Smooth muscle cell (in vitro differentiated cells): ENCODE results near the gene TRAF3. TPM values are rescaled to one million over a fixed set of nuclear protein-coding genes. Genes with fewer than 3 reads are reported as not detected.

Experiments used
- DNase-seq: peaks from one replicate; lab custom pipeline; 2025; ENCODE audit not compliant: unreplicated experiment; lab: John Stamatoyannopoulos, UW
- H2AFZ ChIP-seq: fragments of 200-600 bp; sonication (generic); 2 replicates; pipeline ENCODE4 v1.6.0; 2016; ENCODE audit warnings: antibody characterized with exemption, low read depth, mild to moderate bottlenecking
- H3F3A ChIP-seq: fragments of 200-600 bp; sonication (generic); 2 replicates; pipeline ENCODE4 v1.6.0; 2017; ENCODE audit warnings: antibody characterized with exemption, low read depth
- H3K27ac ChIP-seq: fragments of 200-600 bp; sonication (generic); 2 replicates; pipeline ENCODE4 v1.5.1; 2016; ENCODE audit warnings: low read depth, mild to moderate bottlenecking
- H3K27me3 ChIP-seq: fragments of 200-600 bp; sonication (generic); 2 replicates; pipeline ENCODE4 v1.6.1; 2016; ENCODE audit warnings: low read depth, mild to moderate bottlenecking
- H3K36me3 ChIP-seq: fragments of 200-600 bp; sonication (generic); 2 replicates; pipeline ENCODE4 v1.5.1; 2016; ENCODE audit warnings: low read depth
- H3K4me1 ChIP-seq: fragments of 200-600 bp; sonication (generic); 2 replicates; pipeline ENCODE4 v1.5.1; 2016; ENCODE audit warnings: low read depth
- H3K4me2 ChIP-seq: fragments of 200-600 bp; sonication (generic); 2 replicates; pipeline ENCODE4 v1.6.0; 2016; ENCODE audit warnings: mild to moderate bottlenecking
- H3K4me3 ChIP-seq: fragments of 200-600 bp; sonication (generic); 2 replicates; pipeline ENCODE4 v1.5.1; 2016; ENCODE audit warnings: mild to moderate bottlenecking
- H3K79me2 ChIP-seq: fragments of 200-600 bp; sonication (generic); 2 replicates; pipeline ENCODE4 v1.6.0; 2016; ENCODE audit warnings: low read depth, mild to moderate bottlenecking
- H3K9ac ChIP-seq: fragments of 200-600 bp; sonication (generic); 2 replicates; pipeline ENCODE4 v1.6.0; 2016; ENCODE audit warnings: low read depth
- H3K9me3 ChIP-seq: fragments of 200-600 bp; sonication (generic); replicated peaks from 2 replicates; pipeline ENCODE4 v1.5.1; 2016; ENCODE audit warnings: low read depth
- H4K20me1 ChIP-seq: fragments of 200-600 bp; sonication (generic); 2 replicates; pipeline ENCODE4 v1.6.0; 2016; ENCODE audit warnings: low read depth
- WGBS: methylation state at CpG from one replicate; pipeline ENCODE4 v1.1.7; 2016; ENCODE audit warnings: low lambda C conversion rate; 5-methylcytosine and 5-hydroxymethylcytosine counted together
- polyA plus RNA-seq: library from polyadenylated mRNA; unstranded; fragments of >200 nt; fragmentation: Nextera tagmentation; extraction: Ambion mirVana; gene quantifications from 2 replicates; pipeline ENCODE4 v1.2.1, GENCODE V29; 2016
- total RNA-seq: library from RNA; depleted of rRNA; stranded (reverse); fragments of >200 nt; gene quantifications from 2 replicates; pipeline ENCODE4 v1.2.3, GENCODE V29; 2014
- TF ChIP-seq, protein P1 (sequence below): fragments of 200-600 bp; sonication (generic); IDR thresholded peaks from 2 replicates; pipeline ENCODE4 v1.5.1; 2017; ENCODE audit warnings: borderline replicate concordance, mild to moderate bottlenecking, antibody characterized with exemption; ENCODE audit not compliant: insufficient read depth, poor library complexity, severe bottlenecking

Gene TRAF3
- total and polyA plus RNA-seq, 2 experiments from 2014 or later: 9.4 to 24.6 TPM

DNA sequence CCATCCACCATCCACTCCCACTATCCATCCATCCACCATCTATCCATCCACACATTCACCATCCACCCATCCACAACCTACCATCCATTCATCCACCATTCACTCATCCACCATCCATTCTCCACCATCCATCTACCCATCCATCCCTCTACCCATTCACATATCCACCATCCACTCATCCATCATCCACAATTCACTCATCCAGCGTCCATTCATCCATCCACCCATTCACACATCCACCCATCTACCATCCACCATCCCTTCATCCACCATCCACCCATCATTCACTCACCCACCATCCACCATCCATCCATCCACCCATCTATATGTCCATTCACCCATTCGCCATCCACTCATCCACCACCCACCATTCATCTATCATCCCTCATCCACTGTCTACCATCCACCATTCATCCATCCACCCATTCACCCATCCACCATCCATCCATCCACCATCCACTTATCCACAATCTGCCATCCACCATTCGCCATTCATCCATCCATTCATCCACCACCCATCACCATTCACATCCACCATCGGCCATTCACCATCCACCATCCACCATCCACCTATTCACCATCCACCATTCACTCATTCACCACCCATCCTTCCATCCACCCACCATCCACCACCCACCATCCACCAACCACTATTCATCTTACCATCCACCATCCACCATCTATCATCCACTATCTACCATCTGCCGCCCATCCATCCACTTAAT, 143.2 kb downstream of the TRAF3 start:
- Histone ChIP-seq H3K79me2 (no peaks in the 10 kb centered on the region), H3F3A (no peaks in the 10 kb centered on the region), H3K4me1 (no peaks in the 10 kb centered on the region), H3K9ac (no peak overlapping the region), H3K36me3 (no peaks in the 10 kb centered on the region), H4K20me1 (no peaks in the 10 kb centered on the region), H3K4me3 (no peak overlapping the region), H3K4me2 (no peak overlapping the region), H3K27me3 (peaks cover 45% of the 10 kb centered on the region), H3K9me3 (no peaks in the 10 kb centered on the region), H2AFZ (no peak overlapping the region), H3K27ac (no peak overlapping the region)
- 91% methylated on average over 5 of the region's 5 CpGs for WGBS
- TF ChIP-seq, protein P1, sequence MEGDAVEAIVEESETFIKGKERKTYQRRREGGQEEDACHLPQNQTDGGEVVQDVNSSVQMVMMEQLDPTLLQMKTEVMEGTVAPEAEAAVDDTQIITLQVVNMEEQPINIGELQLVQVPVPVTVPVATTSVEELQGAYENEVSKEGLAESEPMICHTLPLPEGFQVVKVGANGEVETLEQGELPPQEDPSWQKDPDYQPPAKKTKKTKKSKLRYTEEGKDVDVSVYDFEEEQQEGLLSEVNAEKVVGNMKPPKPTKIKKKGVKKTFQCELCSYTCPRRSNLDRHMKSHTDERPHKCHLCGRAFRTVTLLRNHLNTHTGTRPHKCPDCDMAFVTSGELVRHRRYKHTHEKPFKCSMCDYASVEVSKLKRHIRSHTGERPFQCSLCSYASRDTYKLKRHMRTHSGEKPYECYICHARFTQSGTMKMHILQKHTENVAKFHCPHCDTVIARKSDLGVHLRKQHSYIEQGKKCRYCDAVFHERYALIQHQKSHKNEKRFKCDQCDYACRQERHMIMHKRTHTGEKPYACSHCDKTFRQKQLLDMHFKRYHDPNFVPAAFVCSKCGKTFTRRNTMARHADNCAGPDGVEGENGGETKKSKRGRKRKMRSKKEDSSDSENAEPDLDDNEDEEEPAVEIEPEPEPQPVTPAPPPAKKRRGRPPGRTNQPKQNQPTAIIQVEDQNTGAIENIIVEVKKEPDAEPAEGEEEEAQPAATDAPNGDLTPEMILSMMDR: no peak
- DNase-seq: no peak

GRCh38 chr14:102920998-102921304, 143.7 kb downstream of the TRAF3 start:
- Histone ChIP-seq H3K4me1 (no peaks in the 10 kb centered on the region), H4K20me1 (no peaks in the 10 kb centered on the region), H3K4me3 (no peak overlapping the region), H3K79me2 (no peaks in the 10 kb centered on the region), H3K4me2 (no peak overlapping the region), H3K27ac (no peak overlapping the region), H3K36me3 (no peaks in the 10 kb centered on the region), H3K9me3 (no peaks in the 10 kb centered on the region), H3K27me3 (peaks cover 51% of the 10 kb centered on the region), H3K9ac (no peak overlapping the region), H2AFZ (no peak overlapping the region), H3F3A (no peaks in the 10 kb centered on the region)
- TF ChIP-seq, protein P1: no peak
- no peak for DNase-seq
- WGBS: 100% methylated on average over 1 of the region's 1 CpG

DNA sequence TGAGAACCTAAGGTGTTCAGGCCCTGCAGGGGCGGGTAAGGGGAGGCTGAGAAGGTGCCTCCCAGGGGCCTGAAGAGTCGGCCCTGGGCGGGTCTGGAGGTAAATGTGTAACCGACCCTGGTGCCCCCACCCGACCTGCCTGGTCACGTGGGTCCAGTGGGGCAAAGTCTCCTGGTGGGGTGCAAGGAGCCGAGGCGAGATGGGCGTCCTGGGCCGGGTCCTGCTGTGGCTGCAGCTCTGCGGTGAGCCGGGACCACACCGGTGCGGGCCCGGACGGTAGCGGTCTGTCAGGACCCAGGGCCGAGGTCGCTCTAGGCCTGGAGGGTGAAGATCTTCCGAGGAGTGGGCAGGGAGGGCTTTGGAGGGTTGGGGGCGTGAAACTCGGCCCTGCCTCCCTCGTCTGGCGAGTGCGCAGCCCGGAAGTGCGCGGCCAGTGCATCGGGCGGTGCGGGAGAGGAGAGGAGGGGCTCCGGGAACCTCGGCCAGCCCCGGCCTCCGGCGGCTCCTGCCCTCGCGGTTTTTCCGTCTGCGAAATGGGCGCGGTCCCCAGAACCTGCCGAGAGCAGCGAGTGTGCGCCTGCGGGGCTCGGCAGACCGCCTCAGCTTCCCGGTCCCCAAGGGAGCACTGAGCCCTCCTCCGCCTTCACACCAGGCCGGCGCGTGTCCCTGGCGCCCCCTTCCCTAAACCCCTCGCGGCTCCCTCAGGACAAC, 145.4 kb downstream of the TRAF3 start, which contains the start of gene AMN:
AMN (plus strand) TSS at position 174 of the 711 bp plus-strand sequence; CDS start at position 200, 26 bp downstream.
- DNase-seq: no peak
- TF ChIP-seq, protein P1: no peak

More for the DNA sequence above, 145.4 kb downstream of the TRAF3 start, which contains the start of gene AMN:
- no peaks in the 10 kb centered on the region for H3K36me3 ChIP-seq
- no peaks in the 10 kb centered on the region for H3K79me2 ChIP-seq
- H3K9ac ChIP-seq: no peak within 1 kb of the TSS
- peak within 1 kb of the TSS; percentile 48 for H3K4me2 ChIP-seq
- H3K4me1 ChIP-seq: no peaks in the 10 kb centered on the region
- H3K27me3 ChIP-seq: peaks cover 64% of the 10 kb centered on the region
- H2AFZ ChIP-seq: no peak within 1 kb of the TSS
- no peaks in the 10 kb centered on the region for H3F3A ChIP-seq
- 24% methylated on average over 44 of the region's 56 CpGs for WGBS
- H3K9me3 ChIP-seq: no peaks in the 10 kb centered on the region
- no peak within 1 kb of the TSS for H3K27ac ChIP-seq
- no peaks in the 10 kb centered on the region for H4K20me1 ChIP-seq
- H3K4me3 ChIP-seq: peak within 1 kb of the TSS; percentile 41
